Measurements from ENCODE around the gene CD2AP. TPM values are rescaled to one million over a fixed set of nuclear protein-coding genes. Genes with fewer than 3 reads are reported as not detected.

Gene CD2AP
- total and polyA plus RNA-seq, 2 of the 8 experiments (the other 6 are each of a cell fraction or from before 2014, with no cell fraction given): 8.6 to 75.6 TPM

- H3K18ac ChIP-seq (ENCODE audit: extremely low read depth, low read length): no peak overlapping the region
- H3K79me1 ChIP-seq (ENCODE audit: low read depth, low read length): no peaks in the 10 kb centered on the region; the same call in 1 of the 2 replicates
- H2BK15ac ChIP-seq (ENCODE audit: low read length): no peak overlapping the region
- FAIRE-seq (no peak), DNase-seq (ENCODE audit: low read depth in 1 of 2, low spot score in 2 of 2) (no peak)
- H3K27ac ChIP-seq (ENCODE audit: low read depth, low read length): no peak overlapping the region
- no peak overlapping the region for H4K5ac ChIP-seq (ENCODE audit: insufficient read length, low read depth, low read length)
- no peak overlapping the region for H2BK5ac ChIP-seq (ENCODE audit: low read depth, low read length)
- POLR2A ChIA-PET (ENCODE audit: partially characterized antibody): interaction anchor here (2.9 kb wide), 1 partner anchor 55 kb away, joined by 7 read pairs; the partner anchor contains the start of gene CD2AP
- no peak overlapping the region for H3K4me3 ChIP-seq (ENCODE audit: extremely low read depth in 1 of 4, insufficient read depth in 2 of 4, low read depth in 3 of 4, low read length in 4 of 4)
- no peak overlapping the region for H3K9ac ChIP-seq (replicated peaks in 1 of 4; ENCODE audit: extremely low read depth in 1 of 4, low read depth in 3 of 4, low read length in 3 of 4)
- H3K56ac ChIP-seq (replicated peaks; ENCODE audit: insufficient read length, low read depth, low read length): no peak overlapping the region
- H4K20me1 ChIP-seq (replicated peaks in 1 of 2; ENCODE audit: control insufficient read depth in 1 of 2, insufficient read depth in 2 of 2, low read length in 2 of 2): peaks cover 6 to 7% of the 10 kb centered on the region in 2 experiments
- 90% methylated on average over 1 of the region's 1 CpG; no CpG with 5 or more reads in 1 of the 2 experiments for WGBS, 2 experiments (ENCODE audit: extremely low coverage in 1 of 2, insufficient coverage in 1 of 2, insufficient read length in 1 of 2, insufficient replicate concordance in 2 of 2, low coverage in 1 of 2, low lambda C conversion rate in 2 of 2, missing lambda C conversion rate in 1 of 2)
- no peaks in the 10 kb centered on the region for H3K9me3 ChIP-seq (ENCODE audit: insufficient read depth in 2 of 2, low read depth in 1 of 2, low read length in 1 of 2)
- H3K4me2 ChIP-seq (ENCODE audit: insufficient read depth in 1 of 2, low read depth in 2 of 2, low read length in 2 of 2): no peak overlapping the region
- no peaks in the 10 kb centered on the region for H3K27me3 ChIP-seq (replicated peaks in 1 of 4; ENCODE audit: control insufficient read depth in 3 of 4, extremely low read depth in 1 of 4, insufficient read depth in 3 of 4, low read length in 3 of 4)
- H2BK120ac ChIP-seq (replicated peaks; ENCODE audit: low read depth, low read length): no peak overlapping the region
- peaks cover 10 to 77% of the 10 kb centered on the region in 2 experiments; a peak in 3 of 4 replicates for H3K79me2 ChIP-seq (ENCODE audit: control insufficient read depth in 1 of 2, insufficient read depth in 2 of 2, low read length in 2 of 2)
- H3K36me3 ChIP-seq (ENCODE audit: control insufficient read depth in 2 of 4, insufficient read depth in 4 of 4, low read length in 3 of 4): peaks cover 0 to 37% (median 7%) of the 10 kb centered on the region in 4 experiments; a peak in 3 of 8 replicates
- H4K8ac ChIP-seq (ENCODE audit: extremely low read depth, insufficient read depth, low read length): no peak overlapping the region
- no peak overlapping the region for H4K91ac ChIP-seq (replicated peaks; ENCODE audit: insufficient read length, low read length)
- H3K4me1 ChIP-seq (replicated peaks in 1 of 4; ENCODE audit: control insufficient read depth in 3 of 4, insufficient read depth in 4 of 4, low read length in 3 of 4): no peaks in the 10 kb centered on the region
- no peak overlapping the region for H2BK20ac ChIP-seq (ENCODE audit: low read length)
- no peak overlapping the region for H3K23ac ChIP-seq (ENCODE audit: insufficient read length)
- CTCF ChIA-PET (ENCODE audit: partially characterized antibody): no interaction called here
- no peak overlapping the region for H2BK12ac ChIP-seq (ENCODE audit: low read depth, low read length)
- H2AK5ac ChIP-seq (ENCODE audit: low read depth, low read length): no peak overlapping the region
- no peaks in the 10 kb centered on the region for H3K23me2 ChIP-seq (ENCODE audit: low read depth, low read length)
- no peak overlapping the region for H3K4ac ChIP-seq (replicated peaks; ENCODE audit: insufficient read length, low read depth, low read length)
- H3K14ac ChIP-seq (ENCODE audit: insufficient read length): no peak overlapping the region
- no peak overlapping the region for H2AFZ ChIP-seq (ENCODE audit: low read length)
- TF ChIP-seq CTBP2 (IDR thresholded peaks at IDR 0.05; ENCODE audit: borderline replicate concordance, insufficient read depth, insufficient read length, low read length): no peak
- TF ChIP-seq MAX (IDR thresholded peaks at IDR 0.05): no peak
- TF ChIP-seq E2F6 (IDR thresholded peaks at IDR 0.05): no peak
- no peak for TF ChIP-seq SAP30 (IDR thresholded peaks at IDR 0.05; ENCODE audit: insufficient read depth, insufficient replicate concordance, low read length)
These were observed 55.5 kb downstream of the CD2AP start for GRCh38 chr6:47532981-47533585.
